Activated CD4-positive, alpha-beta T cell treated with anti-CD3 and anti-CD28 coated beads for 36 hours (primary cell): ENCODE data around the gene PDE9A. TPM values are rescaled to one million over a fixed set of nuclear protein-coding genes. Genes with fewer than 3 reads are reported as not detected.
"Not testable (repeated sequence)": the region's sequence is repeated elsewhere in the genome, so short reads cannot be mapped to it uniquely, and the experiment has no call there.

Source experiments
- ATAC-seq: fragments of 200-7000 bp; cut with Tn5 transposase; one replicate; pipeline ENCODE4 v1.10.0; 2021; ENCODE audit warnings: mild to moderate bottlenecking, moderate library complexity
- CTCF ChIA-PET: fragments of 350-600 bp; sonication (Branson Sonifier 250); formaldehyde crosslinking; loops from one replicate; lab custom pipeline; 2021; ENCODE audit warnings: antibody characterized with exemption; lab: Charles Lee
- POLR2A ChIA-PET: fragments of 350-600 bp; sonication (Branson Sonifier 250); formaldehyde crosslinking; loops from one replicate; lab custom pipeline; 2021; ENCODE audit warnings: antibody characterized with exemption, inconsistent platforms; lab: Charles Lee
- DNase-seq: peaks from one replicate; pipeline ENCODE4 v3.0.0-alpha.2; 2020
- H3K27ac Mint-ChIP-seq: one replicate; pipeline ENCODE4 v1.8.0; 2021; ENCODE audit warnings: mixed read lengths
- H3K27me3 Mint-ChIP-seq: one replicate; pipeline ENCODE4 v1.8.0; 2021; ENCODE audit warnings: mixed read lengths
- H3K36me3 Mint-ChIP-seq: one replicate; pipeline ENCODE4 v1.8.0; 2021; ENCODE audit warnings: low read depth, mixed read lengths
- H3K4me1 Mint-ChIP-seq: one replicate; pipeline ENCODE4 v1.8.0; 2021; ENCODE audit warnings: mixed read lengths
- H3K4me3 Mint-ChIP-seq: one replicate; pipeline ENCODE4 v1.8.0; 2021; ENCODE audit warnings: mild to moderate bottlenecking, moderate library complexity, mixed read lengths
- H3K9me3 Mint-ChIP-seq: one replicate; pipeline ENCODE4 v1.8.0; 2021; ENCODE audit warnings: low read depth, mixed read lengths
- intact Hi-C, 2 experiments: fragments of 100-400 bp; cut with DNase I in 1 of 2; cut with micrococcal nuclease in 1 of 2; formaldehyde crosslinking; loops; one replicate each; pipeline versions ENCODE4 v1.14.2 to v1.15.1; 2022 to 2024; cut with DNase I, micrococcal nuclease
- total RNA-seq, 2 experiments: library from RNA; stranded (reverse); gene quantifications; one replicate each; pipeline ENCODE4 v1.2.3, GENCODE V29; 2021

Gene PDE9A
- total RNA-seq, 2 experiments from 2014 or later = 7.1 to 7.3 TPM

DNA sequence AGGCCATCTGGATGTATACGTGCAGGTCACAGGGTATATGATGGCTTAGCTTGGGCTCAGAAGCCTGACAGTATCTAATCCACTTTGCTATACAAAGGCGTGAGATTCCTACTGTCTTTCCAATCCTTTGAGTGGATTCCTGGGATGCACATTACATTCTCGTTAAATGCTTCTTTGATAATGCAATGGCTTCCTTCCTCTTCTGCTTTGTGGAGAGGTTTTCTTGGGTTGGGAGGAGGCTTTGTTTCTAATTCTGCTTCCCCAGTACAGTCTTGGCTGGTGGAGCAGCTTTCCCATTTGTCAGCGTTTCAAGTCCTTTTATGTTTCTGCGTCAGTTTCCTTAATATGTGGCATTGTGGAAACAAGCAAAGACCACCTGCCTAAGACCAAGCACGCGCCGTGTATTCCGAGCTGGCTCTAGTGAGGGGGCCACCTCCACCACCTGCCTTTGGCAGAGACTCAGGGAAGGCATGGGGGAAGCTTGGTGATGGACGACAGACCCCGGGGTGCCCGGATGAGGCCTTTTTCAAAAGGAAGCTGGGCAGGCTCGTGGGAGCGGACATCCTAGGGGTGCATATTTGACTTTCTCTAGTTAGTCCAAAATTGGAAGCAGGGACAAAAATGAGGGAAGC, 153.2 kb downstream of the PDE9A start:
- DNase-seq (no peak), ATAC-seq (no peak)
- Mint-ChIP-seq H3K27me3 (no peaks in the 10 kb centered on the region), H3K36me3 (no peaks in the 10 kb centered on the region), H3K27ac (no peak overlapping the region), H3K4me1 (no peaks in the 10 kb centered on the region), H3K9me3 (no peaks in the 10 kb centered on the region), H3K4me3 (no peak overlapping the region)
- CTCF ChIA-PET = interaction anchor here (1.3 kb wide), 1 partner anchor 11 kb away, joined by 4 read pairs; no protein-coding TSS in a partner anchor
- intact Hi-C loops = no loop called here
- POLR2A ChIA-PET = no interaction called here

DNA sequence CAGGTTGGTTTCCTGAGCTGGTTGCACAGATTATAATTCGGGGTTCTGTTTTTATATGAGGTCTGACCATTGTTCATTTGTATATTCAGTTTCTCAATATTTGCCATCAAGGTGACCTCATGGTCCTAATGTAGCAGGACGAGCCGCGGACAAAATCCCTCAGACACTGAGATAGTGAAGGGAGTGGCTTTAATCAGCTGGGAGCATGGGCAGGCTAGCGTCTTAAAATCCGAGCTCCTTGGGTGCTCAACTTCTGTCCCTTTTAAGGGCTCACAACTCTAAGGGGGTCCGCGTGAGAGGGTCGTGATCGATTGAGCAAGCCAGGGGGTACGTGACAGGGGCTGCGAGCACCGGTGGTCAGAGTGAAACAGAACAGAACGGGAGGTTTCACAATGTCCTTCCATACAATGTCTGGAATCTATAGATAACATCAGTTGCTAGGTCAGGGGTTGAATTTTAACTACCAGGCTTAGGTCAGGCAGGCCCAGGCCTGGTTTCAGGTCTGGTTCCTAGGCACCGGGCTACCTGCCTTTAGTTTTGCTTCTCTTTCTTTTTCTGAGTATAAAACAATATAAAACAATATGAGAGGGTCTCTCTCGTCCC, 154.0 kb downstream of the PDE9A start:
- intact Hi-C loops, H3K27ac Mint-ChIP-seq, H3K27me3 Mint-ChIP-seq, DNase-seq, POLR2A ChIA-PET, H3K9me3 Mint-ChIP-seq, H3K36me3 Mint-ChIP-seq, H3K4me1 Mint-ChIP-seq, H3K4me3 Mint-ChIP-seq, ATAC-seq: not testable (repeated sequence)
- CTCF ChIA-PET = interaction anchor here (1.3 kb wide), 1 partner anchor 11 kb away, joined by 4 read pairs; no protein-coding TSS in a partner anchor

DNA sequence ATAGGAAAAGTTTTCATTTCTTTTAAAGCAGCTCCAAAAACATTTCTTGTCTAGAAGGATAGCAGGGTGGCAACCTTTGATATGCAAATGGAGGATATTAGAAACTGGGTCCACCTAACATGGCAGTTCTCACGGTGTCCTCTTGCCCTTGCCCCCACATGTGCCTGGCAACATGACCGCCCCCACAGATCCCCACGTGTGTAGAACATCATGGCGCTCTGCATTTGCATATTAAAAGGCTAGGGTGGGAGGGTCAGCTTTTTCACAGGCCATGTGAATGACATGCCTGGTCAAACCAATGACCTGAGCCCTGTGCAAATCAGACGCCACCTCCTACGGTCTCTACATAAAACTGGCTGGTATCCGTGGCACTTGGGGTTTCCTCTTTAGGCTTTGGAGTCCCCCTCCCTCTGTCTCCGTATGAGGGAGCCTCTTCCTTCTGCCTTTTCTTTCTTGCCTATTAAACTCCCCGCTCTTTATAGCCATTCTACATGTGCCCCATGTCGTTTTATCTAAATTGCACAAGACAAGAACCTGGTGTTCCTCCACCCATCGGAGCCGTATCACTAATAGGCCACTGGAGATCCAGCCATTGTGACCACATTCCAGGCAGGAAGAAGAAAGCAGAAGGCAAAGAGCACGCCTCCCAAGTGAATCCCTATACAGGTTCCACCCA, 154.7 kb downstream of the PDE9A start:
- DNase-seq (no peak), ATAC-seq (no peak)
- Mint-ChIP-seq H3K9me3 (no peaks in the 10 kb centered on the region), H3K4me3 (no peak overlapping the region), H3K4me1 (no peaks in the 10 kb centered on the region), H3K27ac (no peak overlapping the region), H3K36me3 (no peaks in the 10 kb centered on the region), H3K27me3 (no peaks in the 10 kb centered on the region)
- intact Hi-C loops = no loop called here
- ChIA-PET CTCF (interaction anchor here (1.3 kb wide), 1 partner anchor 10 kb away, joined by 4 read pairs; no protein-coding TSS in a partner anchor), POLR2A (no interaction called here)

DNA sequence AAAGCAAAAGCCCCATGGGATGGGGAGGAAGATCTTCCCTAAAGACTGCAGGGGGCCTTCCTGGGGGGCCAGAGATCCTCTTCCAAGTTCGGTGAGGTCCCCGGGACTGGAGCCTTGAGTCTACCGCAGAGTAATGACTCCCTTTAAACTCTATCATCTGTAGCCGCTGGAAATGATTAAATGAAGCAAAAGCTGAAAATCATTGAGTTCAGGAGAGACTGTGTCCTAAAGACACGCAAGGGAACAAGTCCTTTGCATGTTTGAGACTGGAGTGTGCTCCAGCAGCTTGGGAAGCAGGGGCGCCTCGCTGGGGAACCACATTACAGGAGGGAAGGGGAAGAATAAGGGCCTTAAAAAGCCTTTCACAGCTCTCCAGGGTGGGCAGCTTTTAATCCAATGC, 155.8 kb downstream of the PDE9A start:
- ChIA-PET POLR2A (no interaction called here), CTCF (no interaction called here)
- intact Hi-C loops = no loop called here
- H3K36me3 Mint-ChIP-seq = no peaks in the 10 kb centered on the region
- no peaks in the 10 kb centered on the region for H3K9me3 Mint-ChIP-seq
- ATAC-seq (no peak), DNase-seq (no peak)
- H3K27me3 Mint-ChIP-seq = no peaks in the 10 kb centered on the region
- H3K27ac Mint-ChIP-seq = no peak overlapping the region
- H3K4me1 Mint-ChIP-seq = no peaks in the 10 kb centered on the region
- no peak overlapping the region for H3K4me3 Mint-ChIP-seq

DNA sequence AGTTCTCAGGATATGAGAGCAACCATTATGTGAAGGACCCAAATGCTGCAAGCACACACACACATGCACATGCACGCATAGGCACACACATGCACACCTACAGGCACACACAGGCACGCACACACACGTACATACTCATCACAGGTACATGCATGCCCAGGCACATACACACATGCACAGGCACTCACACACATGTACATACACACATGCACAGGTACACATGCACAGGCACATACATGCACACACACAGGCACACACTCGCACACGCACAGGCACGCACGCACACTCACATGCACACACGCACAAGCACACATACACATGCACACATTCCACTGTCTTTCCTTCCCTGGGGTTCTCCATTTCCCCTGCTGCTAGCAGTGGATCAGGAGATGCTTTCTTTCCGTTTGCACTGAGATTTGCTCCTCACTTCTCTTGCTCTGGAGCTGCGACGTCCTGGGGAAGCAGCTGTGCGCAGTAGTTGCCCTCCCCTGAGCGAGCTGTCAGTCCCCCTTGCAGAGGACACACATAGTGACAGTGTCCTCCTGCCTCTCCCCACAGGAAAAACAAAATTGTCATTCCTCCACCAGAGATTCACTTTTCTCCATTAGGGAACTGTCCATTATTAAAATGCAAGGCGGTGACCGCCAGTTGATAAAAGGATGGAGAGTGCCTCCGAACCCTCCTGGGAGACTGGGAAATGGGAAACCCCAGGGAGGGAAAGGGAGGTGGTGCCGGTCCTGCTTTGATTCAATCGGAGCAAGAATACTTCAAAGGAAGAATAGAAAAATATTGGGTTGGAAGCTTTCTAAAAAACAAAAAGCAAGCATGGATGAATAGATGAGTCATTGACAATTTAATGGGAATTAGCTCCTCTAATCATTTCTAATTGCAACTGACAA, 156.4 kb downstream of the PDE9A start:
- intact Hi-C loops = loop anchor here in 1 of 2 experiments (10.0 kb wide), 1 partner anchor 475 kb away; no protein-coding TSS in a partner anchor
- no peak for ATAC-seq

DNA sequence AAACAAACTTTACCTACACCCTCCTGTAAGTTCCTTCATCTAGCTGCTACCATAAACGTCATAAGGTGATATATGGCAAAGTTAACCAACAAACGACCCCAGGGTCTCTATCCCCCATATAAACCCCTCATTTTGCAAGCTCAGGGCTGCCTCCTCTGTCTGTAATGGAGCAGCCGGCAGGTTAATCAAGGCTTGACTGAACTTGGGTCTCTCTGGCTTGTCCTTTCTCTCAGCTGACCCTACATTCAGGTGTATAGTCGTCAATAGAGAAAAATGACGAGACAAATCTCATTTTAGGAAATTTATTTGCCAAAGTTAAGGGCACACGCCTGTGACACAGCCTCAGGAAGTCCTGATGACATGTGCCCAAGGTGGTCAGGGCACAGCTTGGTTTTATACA, 158.5 kb downstream of the PDE9A start:
- DNase-seq = no peak
- ChIA-PET POLR2A (no interaction called here), CTCF (interaction anchor here (2.0 kb wide), 1 partner anchor 219 kb away, joined by 10 read pairs; no protein-coding TSS in a partner anchor)
- H3K36me3 Mint-ChIP-seq = peaks cover 2% of the 10 kb centered on the region
- no peak for ATAC-seq
- H3K9me3 Mint-ChIP-seq = peaks cover 2% of the 10 kb centered on the region
- intact Hi-C loops = loop anchor here in 1 of 2 experiments (10.0 kb wide), 1 partner anchor 477 kb away; no protein-coding TSS in a partner anchor
- H3K27ac Mint-ChIP-seq = no peak overlapping the region
- no peaks in the 10 kb centered on the region for H3K27me3 Mint-ChIP-seq
- no peaks in the 10 kb centered on the region for H3K4me1 Mint-ChIP-seq
- H3K4me3 Mint-ChIP-seq = no peak overlapping the region

More for the DNA sequence above, 156.4 kb downstream of the PDE9A start:
- no peaks in the 10 kb centered on the region for H3K27me3 Mint-ChIP-seq
- no peak for DNase-seq
- no peaks in the 10 kb centered on the region for H3K36me3 Mint-ChIP-seq
- ChIA-PET CTCF (interaction anchor here (1.3 kb wide), 1 partner anchor 17 kb away, joined by 3 read pairs; no protein-coding TSS in a partner anchor), POLR2A (no interaction called here)
- H3K4me3 Mint-ChIP-seq = no peak overlapping the region
- H3K4me1 Mint-ChIP-seq = no peaks in the 10 kb centered on the region
- no peak overlapping the region for H3K27ac Mint-ChIP-seq
- no peaks in the 10 kb centered on the region for H3K9me3 Mint-ChIP-seq

DNA sequence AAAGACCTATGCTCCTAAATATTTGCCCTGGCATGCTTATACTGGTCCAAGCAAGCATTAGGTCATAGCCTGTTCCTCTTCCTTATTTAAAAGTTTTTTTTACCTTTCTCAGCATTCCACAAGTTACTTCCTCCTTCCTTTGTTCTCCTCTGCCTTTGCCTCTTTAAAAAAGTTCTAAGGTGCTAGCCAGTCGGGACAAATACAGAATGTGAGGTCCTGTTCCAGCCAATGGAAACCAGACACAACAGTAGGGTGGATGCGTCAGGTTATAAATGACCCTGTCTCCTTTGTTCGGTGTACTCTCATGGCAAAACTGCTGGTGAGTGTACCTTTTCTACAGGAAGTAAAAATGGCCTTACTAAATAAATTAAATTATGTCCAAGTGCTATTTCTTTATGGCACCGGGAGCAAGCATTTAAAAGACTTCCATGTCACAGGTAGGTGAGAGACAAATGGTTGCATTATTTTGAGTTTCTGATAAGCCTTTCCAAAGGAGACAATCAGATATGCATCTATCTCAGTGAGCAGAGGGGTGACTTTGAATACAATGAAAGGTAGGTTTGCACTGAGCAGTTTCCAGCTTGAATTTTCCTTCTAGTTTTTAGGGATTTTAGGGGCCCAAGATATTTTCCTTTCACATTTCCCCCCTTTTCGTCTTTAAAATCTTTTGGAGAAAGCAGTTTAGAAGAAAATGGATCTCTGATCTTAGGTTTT, 159.3 kb downstream of the PDE9A start:
- not testable (repeated sequence) for H3K4me3 Mint-ChIP-seq, DNase-seq, H3K36me3 Mint-ChIP-seq, ATAC-seq, H3K4me1 Mint-ChIP-seq, H3K9me3 Mint-ChIP-seq, H3K27ac Mint-ChIP-seq, H3K27me3 Mint-ChIP-seq
- POLR2A ChIA-PET = interaction anchor here (0.7 kb wide), 2 partner anchors 74 to 240 kb away, joined by 3 read pairs; no protein-coding TSS in a partner anchor
- intact Hi-C loops = loop anchor here in 1 of 2 experiments (10.0 kb wide), 1 partner anchor 478 kb away; no protein-coding TSS in a partner anchor
- CTCF ChIA-PET = interaction anchor here (1.1 to 2.0 kb wide), 2 partner anchors 10 to 219 kb away, joined by 4 to 10 read pairs; no protein-coding TSS in a partner anchor

DNA sequence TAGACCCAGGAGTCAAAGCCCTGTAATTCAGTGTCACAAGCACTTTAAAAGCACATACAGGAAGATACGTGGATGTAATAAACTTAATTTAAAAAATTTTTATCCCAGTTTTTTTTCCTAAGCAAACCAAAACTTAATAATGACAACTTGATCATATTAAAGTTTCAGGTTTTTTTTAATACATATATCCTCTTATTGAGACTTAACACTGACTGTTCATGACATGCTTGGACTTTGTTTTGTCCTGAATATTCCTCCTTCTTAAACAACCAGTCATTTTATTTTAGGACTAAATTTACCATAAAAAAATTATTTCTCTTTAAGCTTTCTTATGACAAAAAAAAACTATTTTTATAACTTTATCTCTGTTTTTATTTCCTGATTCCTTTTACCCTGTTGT, 161.8 kb downstream of the PDE9A start:
- no peaks in the 10 kb centered on the region for H3K4me1 Mint-ChIP-seq
- intact Hi-C loops = loop anchor here in 1 of 2 experiments (5.0 to 10.0 kb wide), 2 partner anchors 78 to 480 kb away; no protein-coding TSS in a partner anchor

DNA sequence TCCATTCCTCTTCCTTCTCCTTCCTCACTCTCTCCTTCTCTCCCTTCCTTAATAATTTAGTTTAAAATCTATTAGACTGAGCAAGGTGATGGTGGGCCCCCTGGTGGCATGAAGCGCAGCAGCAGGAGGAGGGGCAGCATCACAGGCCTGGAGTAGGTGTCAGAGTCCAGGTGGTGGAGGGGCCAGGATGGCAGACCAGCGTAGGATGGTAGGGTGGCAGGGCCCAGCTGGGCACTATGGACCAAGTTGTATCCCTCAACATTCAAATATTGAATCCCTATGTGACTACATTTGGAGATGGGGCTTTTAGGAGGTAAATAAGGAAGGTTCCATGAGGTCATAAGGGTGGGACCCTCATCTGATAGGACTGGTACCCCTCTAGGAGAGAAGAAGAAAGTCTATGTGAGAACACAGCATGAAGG, 164.9 kb downstream of the PDE9A start:
- DNase-seq = peak; percentile 82
- Mint-ChIP-seq H3K4me3 (no peak overlapping the region), H3K9me3 (peaks cover 2% of the 10 kb centered on the region), H3K27ac (no peak overlapping the region), H3K36me3 (peaks cover 2% of the 10 kb centered on the region), H3K27me3 (no peaks in the 10 kb centered on the region), H3K4me1 (no peaks in the 10 kb centered on the region)
- ChIA-PET POLR2A (no interaction called here), CTCF (interaction anchor here (0.7 to 5.9 kb wide), 15 partner anchors 11 to 414 kb away, joined by 3 to 41 read pairs (median 4); partner anchors contain the start of gene UBASH3A)
- intact Hi-C loops = loop anchor here (1.0 to 10.0 kb wide), 5 partner anchors 81 to 484 kb away; partner anchors contain the start of gene PDE9A (in 1 of the 2)
- ATAC-seq = peak; percentile 89

More for the DNA sequence above, 161.8 kb downstream of the PDE9A start:
- no peaks in the 10 kb centered on the region for H3K27me3 Mint-ChIP-seq
- POLR2A ChIA-PET = no interaction called here
- no peak for ATAC-seq
- no peak for DNase-seq
- H3K27ac Mint-ChIP-seq = no peak overlapping the region
- CTCF ChIA-PET = interaction anchor here (0.6 to 1.3 kb wide), 2 partner anchors 68 to 225 kb away, joined by 3 to 4 read pairs; no protein-coding TSS in a partner anchor
- H3K4me3 Mint-ChIP-seq = no peak overlapping the region
- H3K9me3 Mint-ChIP-seq = peaks cover 2% of the 10 kb centered on the region
- peaks cover 2% of the 10 kb centered on the region for H3K36me3 Mint-ChIP-seq
